Fibroblast of lung (primary cell): ENCODE data around the gene CXCL12. TPM values are rescaled to one million over a fixed set of nuclear protein-coding genes. Genes with fewer than 3 reads are reported as not detected.

ENCODE experiments used
- DNase-seq, 2 donors: peaks; one replicate each; pipeline versions ENCODE4 v3.0.0 to v3.0.0-alpha.2; 2010; ENCODE audit warnings: low read depth in 2 of 2
- H2AFZ ChIP-seq: 2 replicates; pipeline ENCODE4 v1.5.1; 2012; ENCODE audit warnings: low read length, control low read depth, inconsistent platforms
- H3K27ac ChIP-seq: 2 replicates; pipeline ENCODE4 v1.5.1; 2011; ENCODE audit warnings: low read length, control low read depth; ENCODE audit not compliant: insufficient read depth
- H3K27me3 ChIP-seq: 2 replicates; pipeline ENCODE4 v1.5.1; 2011; ENCODE audit warnings: mild to moderate bottlenecking, low read length; ENCODE audit not compliant: control insufficient read depth, insufficient read depth
- H3K36me3 ChIP-seq: 2 replicates; pipeline ENCODE4 v1.5.1; 2011; ENCODE audit warnings: low read length; ENCODE audit not compliant: control insufficient read depth, insufficient read depth
- H3K4me1 ChIP-seq: 2 replicates; pipeline ENCODE4 v1.5.1; 2011; ENCODE audit warnings: low read length; ENCODE audit not compliant: control insufficient read depth, insufficient read depth; ENCODE audit errors: extremely low read depth
- H3K4me2 ChIP-seq: 2 replicates; pipeline ENCODE4 v1.5.1; 2011; ENCODE audit warnings: low read length, control low read depth; ENCODE audit not compliant: insufficient read depth; ENCODE audit errors: extremely low read depth
- H3K4me3 ChIP-seq, 4 experiments: fragments of 200-600 bp in 1 of 4; sonication (generic) in 1 of 4; replicated peaks in 1 of 4; 2 replicates each; pipeline ENCODE4 v1.5.1; 2011 to 2016; ENCODE audit warnings: low read length in 4 of 4, low read depth in 3 of 4, mild to moderate bottlenecking in 3 of 4, control low read depth in 2 of 4, inconsistent platforms in 1 of 4, mixed read lengths in 1 of 4; ENCODE audit not compliant: insufficient read depth in 1 of 4; ENCODE audit errors: control extremely low read depth in 1 of 4
- H3K79me2 ChIP-seq: 2 replicates; pipeline ENCODE4 v1.5.1; 2012; ENCODE audit warnings: mild to moderate bottlenecking, low read length, inconsistent platforms; ENCODE audit not compliant: control insufficient read depth, insufficient read depth
- H3K9ac ChIP-seq: 2 replicates; pipeline ENCODE4 v1.5.1; 2011; ENCODE audit warnings: mild to moderate bottlenecking, low read length, control low read depth; ENCODE audit not compliant: insufficient read depth
- H3K9me3 ChIP-seq: 2 replicates; pipeline ENCODE4 v1.5.1; 2012; ENCODE audit warnings: low read depth, low read length; ENCODE audit not compliant: control insufficient read depth, insufficient read depth
- H4K20me1 ChIP-seq: 2 replicates; pipeline ENCODE4 v1.5.1; 2011; ENCODE audit warnings: low read length; ENCODE audit not compliant: control insufficient read depth, insufficient read depth; ENCODE audit errors: extremely low read depth
- CTCF ChIP-seq, 2 donors: IDR thresholded peaks in 1 of 2; conservative IDR thresholded peaks in 1 of 2; 1 replicate in 1 of 2; 2 replicates in 1 of 2; pipeline ENCODE4 v1.5.1; 2011 to 2012; ENCODE audit warnings: low read length in 2 of 2, control low read depth in 1 of 2, inconsistent platforms in 1 of 2, low read depth in 1 of 2, mild to moderate bottlenecking in 1 of 2
- EZH2 ChIP-seq: IDR thresholded peaks from 2 replicates; pipeline ENCODE4 v1.5.1; 2012; ENCODE audit warnings: low read length, control low read depth, mild to moderate bottlenecking; ENCODE audit errors: missing control alignments
- polyA plus RNA-seq, 2 donors: library from polyadenylated mRNA; depleted of rRNA in 1 of 2; stranded (reverse) in 1 of 2; unstranded in 1 of 2; fragments of >200 nt; gene quantifications; 2 replicates each; pipeline ENCODE4 v1.2.1, GENCODE V29; 2011 to 2012; ENCODE audit warnings: missing spikeins in 1 of 2
- total RNA-seq: library from RNA; depleted of rRNA; stranded (reverse); fragments of >200 nt; gene quantifications from 2 replicates; pipeline ENCODE4 v1.2.1, GENCODE V29; 2014

CXCL12 gene
- total and polyA plus RNA-seq, 2 donors (not counting 1 experiment from before 2014, with no cell fraction given) = 268 to 611 TPM

GRCh38 chr10:44392420-44392819, 7.5 kb upstream of the CXCL12 start:
- DNase-seq = no peak
- peaks cover 12% of the 10 kb centered on the region for H3K27me3 ChIP-seq
- no peak overlapping the region for H3K4me3 ChIP-seq
- no peaks in the 10 kb centered on the region for H3K4me1 ChIP-seq
- no peaks in the 10 kb centered on the region for H4K20me1 ChIP-seq
- no peaks in the 10 kb centered on the region for H3K79me2 ChIP-seq
- no peak overlapping the region for H2AFZ ChIP-seq
- H3K36me3 ChIP-seq = no peaks in the 10 kb centered on the region
- TF ChIP-seq CTCF (conservative IDR thresholded peaks at IDR 0.05 in 1 of 2, IDR thresholded peaks at IDR 0.05 in 1 of 2; ENCODE audit: low read depth in 1 of 2, low read length in 2 of 2) (no peak), EZH2 (no peak)
- no peak overlapping the region for H3K4me2 ChIP-seq
- no peak overlapping the region for H3K9ac ChIP-seq
- H3K27ac ChIP-seq = no peak overlapping the region
- no peaks in the 10 kb centered on the region for H3K9me3 ChIP-seq

- no peak overlapping the region for H3K27ac ChIP-seq
- H3K9me3 ChIP-seq = no peaks in the 10 kb centered on the region
- H3K27me3 ChIP-seq = peaks cover 12% of the 10 kb centered on the region
- no peak for DNase-seq
- no peak overlapping the region for H3K4me2 ChIP-seq
- H3K4me1 ChIP-seq = no peaks in the 10 kb centered on the region
- no peaks in the 10 kb centered on the region for H3K79me2 ChIP-seq
- H3K4me3 ChIP-seq = no peak overlapping the region
- no peaks in the 10 kb centered on the region for H4K20me1 ChIP-seq
- no peaks in the 10 kb centered on the region for H3K36me3 ChIP-seq
- H2AFZ ChIP-seq = no peak overlapping the region
- TF ChIP-seq CTCF (conservative IDR thresholded peaks at IDR 0.05 in 1 of 2, IDR thresholded peaks at IDR 0.05 in 1 of 2; ENCODE audit: low read depth in 1 of 2, low read length in 2 of 2) (no peak), EZH2 (no peak)
- H3K9ac ChIP-seq = no peak overlapping the region
These were observed 7.1 kb upstream of the CXCL12 start for GRCh38 chr10:44391981-44392380.

- TF ChIP-seq CTCF (conservative IDR thresholded peaks at IDR 0.05 in 1 of 2, IDR thresholded peaks at IDR 0.05 in 1 of 2; ENCODE audit: low read depth in 1 of 2, low read length in 2 of 2) = no peak
- no peak for TF ChIP-seq EZH2
- Histone ChIP-seq H3K9ac (no peak overlapping the region), H3K36me3 (no peaks in the 10 kb centered on the region), H2AFZ (no peak overlapping the region), H3K4me3 (no peak overlapping the region), H4K20me1 (no peaks in the 10 kb centered on the region), H3K4me1 (peaks cover 2% of the 10 kb centered on the region), H3K9me3 (no peaks in the 10 kb centered on the region), H3K4me2 (no peak overlapping the region), H3K27me3 (peaks cover 9% of the 10 kb centered on the region), H3K27ac (no peak overlapping the region), H3K79me2 (no peaks in the 10 kb centered on the region)
- peak in 1 of 2 donors; percentile 15 for DNase-seq
These were observed 5.7 kb upstream of the CXCL12 start for GRCh38 chr10:44390585-44391072.
